Neural crest cell (in vitro differentiated cells): ENCODE measurements around the gene DBNL. TPM values are rescaled to one million over a fixed set of nuclear protein-coding genes. Genes with fewer than 3 reads are reported as not detected.

Experiments used
- DNase-seq: peaks from one replicate; pipeline ENCODE4 v3.0.0; 2021; ENCODE audit warnings: low read depth, mixed read lengths, low spot score
- H3K27ac Mint-ChIP-seq: one replicate; pipeline ENCODE4 v1.8.0; 2021; ENCODE audit warnings: mild to moderate bottlenecking, mixed read lengths; ENCODE audit not compliant: unreplicated experiment
- H3K27me3 Mint-ChIP-seq: 2 replicates; pipeline ENCODE4 v1.8.0; 2021; ENCODE audit warnings: low read depth, mild to moderate bottlenecking, mixed read lengths
- H3K36me3 Mint-ChIP-seq: 2 replicates; pipeline ENCODE4 v1.8.0; 2021; ENCODE audit warnings: low read depth, mild to moderate bottlenecking, mixed read lengths
- H3K4me1 Mint-ChIP-seq: 2 replicates; pipeline ENCODE4 v1.8.0; 2021; ENCODE audit warnings: mixed read lengths
- H3K4me3 Mint-ChIP-seq: one replicate; pipeline ENCODE4 v1.8.0; 2021; ENCODE audit warnings: mild to moderate bottlenecking, mixed read lengths
- H3K9me3 Mint-ChIP-seq: 2 replicates; pipeline ENCODE4 v1.8.0; 2021; ENCODE audit warnings: mixed read lengths
- total RNA-seq: library from RNA; stranded (reverse); gene quantifications from 2 replicates; pipeline ENCODE4 v1.2.1, GENCODE V29; 2021
- TF ChIP-seq, protein P1 (sequence below): fragments of 200-600 bp; sonication (generic); conservative IDR thresholded peaks from 2 replicates; pipeline ENCODE4 v1.5.0; 2021; ENCODE audit warnings: antibody characterized with exemption, mild to moderate bottlenecking

DBNL gene
- total RNA-seq, 1 donor from 2014 or later: 74.6 TPM

DNA sequence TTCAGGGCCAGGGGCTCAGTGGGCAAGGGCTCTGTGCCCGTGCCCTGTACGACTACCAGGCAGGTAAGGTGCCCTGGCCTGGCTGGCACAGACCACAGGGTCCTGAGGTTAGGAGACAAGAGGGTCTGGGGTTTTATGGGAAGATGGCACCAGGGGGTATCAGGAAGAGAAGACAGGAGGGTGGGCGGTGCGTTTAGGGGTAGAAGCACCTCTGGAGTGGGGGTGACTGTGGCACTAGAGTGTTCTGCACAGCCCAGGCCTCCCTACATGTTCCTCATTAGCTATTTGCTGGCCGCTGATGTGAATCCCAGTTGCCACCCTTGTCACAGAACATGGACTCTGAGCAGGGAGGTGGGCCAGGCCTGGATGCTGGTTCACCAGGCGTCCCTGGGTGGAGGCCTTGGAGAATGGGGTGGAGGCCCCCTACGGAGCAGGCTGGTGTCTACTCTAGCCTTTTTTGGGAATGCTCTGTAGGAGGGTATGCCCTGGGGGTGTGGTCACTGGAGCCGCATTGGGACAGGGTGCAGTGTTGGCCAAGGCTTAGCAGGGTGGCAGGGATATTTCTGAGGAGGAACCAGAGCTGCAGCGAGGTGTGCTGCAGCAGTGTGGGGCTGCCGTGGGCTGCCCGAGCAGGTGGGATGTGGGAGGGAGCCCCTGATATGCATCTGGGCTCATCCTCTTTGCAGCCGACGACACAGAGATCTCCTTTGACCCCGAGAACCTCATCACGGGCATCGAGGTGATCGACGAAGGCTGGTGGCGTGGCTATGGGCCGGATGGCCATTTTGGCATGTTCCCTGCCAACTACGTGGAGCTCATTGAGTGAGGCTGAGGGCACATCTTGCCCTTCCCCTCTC is 15.8 kb downstream of the DBNL start:
- TF ChIP-seq, protein P1, sequence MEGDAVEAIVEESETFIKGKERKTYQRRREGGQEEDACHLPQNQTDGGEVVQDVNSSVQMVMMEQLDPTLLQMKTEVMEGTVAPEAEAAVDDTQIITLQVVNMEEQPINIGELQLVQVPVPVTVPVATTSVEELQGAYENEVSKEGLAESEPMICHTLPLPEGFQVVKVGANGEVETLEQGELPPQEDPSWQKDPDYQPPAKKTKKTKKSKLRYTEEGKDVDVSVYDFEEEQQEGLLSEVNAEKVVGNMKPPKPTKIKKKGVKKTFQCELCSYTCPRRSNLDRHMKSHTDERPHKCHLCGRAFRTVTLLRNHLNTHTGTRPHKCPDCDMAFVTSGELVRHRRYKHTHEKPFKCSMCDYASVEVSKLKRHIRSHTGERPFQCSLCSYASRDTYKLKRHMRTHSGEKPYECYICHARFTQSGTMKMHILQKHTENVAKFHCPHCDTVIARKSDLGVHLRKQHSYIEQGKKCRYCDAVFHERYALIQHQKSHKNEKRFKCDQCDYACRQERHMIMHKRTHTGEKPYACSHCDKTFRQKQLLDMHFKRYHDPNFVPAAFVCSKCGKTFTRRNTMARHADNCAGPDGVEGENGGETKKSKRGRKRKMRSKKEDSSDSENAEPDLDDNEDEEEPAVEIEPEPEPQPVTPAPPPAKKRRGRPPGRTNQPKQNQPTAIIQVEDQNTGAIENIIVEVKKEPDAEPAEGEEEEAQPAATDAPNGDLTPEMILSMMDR: no peak
- peaks cover 11% of the 10 kb centered on the region for H3K36me3 Mint-ChIP-seq
- no peak for DNase-seq

DNA sequence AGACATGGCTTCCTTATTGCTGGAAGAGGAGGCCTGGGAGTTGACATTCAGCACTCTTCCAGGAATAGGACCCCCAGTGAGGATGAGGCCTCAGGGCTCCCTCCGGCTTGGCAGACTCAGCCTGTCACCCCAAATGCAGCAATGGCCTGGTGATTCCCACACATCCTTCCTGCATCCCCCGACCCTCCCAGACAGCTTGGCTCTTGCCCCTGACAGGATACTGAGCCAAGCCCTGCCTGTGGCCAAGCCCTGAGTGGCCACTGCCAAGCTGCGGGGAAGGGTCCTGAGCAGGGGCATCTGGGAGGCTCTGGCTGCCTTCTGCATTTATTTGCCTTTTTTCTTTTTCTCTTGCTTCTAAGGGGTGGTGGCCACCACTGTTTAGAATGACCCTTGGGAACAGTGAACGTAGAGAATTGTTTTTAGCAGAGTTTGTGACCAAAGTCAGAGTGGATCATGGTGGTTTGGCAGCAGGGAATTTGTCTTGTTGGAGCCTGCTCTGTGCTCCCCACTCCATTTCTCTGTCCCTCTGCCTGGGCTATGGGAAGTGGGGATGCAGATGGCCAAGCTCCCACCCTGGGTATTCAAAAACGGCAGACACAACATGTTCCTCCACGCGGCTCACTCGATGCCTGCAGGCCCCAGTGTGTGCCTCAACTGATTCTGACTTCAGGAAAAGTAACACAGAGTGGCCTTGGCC is 16.6 kb downstream of the DBNL start:
- no peak overlapping the region for H3K4me3 Mint-ChIP-seq
- no peak overlapping the region for H3K27ac Mint-ChIP-seq
- peaks cover 14% of the 10 kb centered on the region for H3K4me1 Mint-ChIP-seq
- TF ChIP-seq, protein P1: no peak
- H3K36me3 Mint-ChIP-seq: peaks cover 5% of the 10 kb centered on the region
- DNase-seq: no peak
- H3K9me3 Mint-ChIP-seq: no peaks in the 10 kb centered on the region
- H3K27me3 Mint-ChIP-seq: peaks cover 19% of the 10 kb centered on the region

More for the DNA sequence above, 15.8 kb downstream of the DBNL start:
- Mint-ChIP-seq H3K9me3 (no peaks in the 10 kb centered on the region), H3K27me3 (peaks cover 11% of the 10 kb centered on the region), H3K27ac (no peak overlapping the region), H3K4me1 (peaks cover 7% of the 10 kb centered on the region), H3K4me3 (no peak overlapping the region)

DNA sequence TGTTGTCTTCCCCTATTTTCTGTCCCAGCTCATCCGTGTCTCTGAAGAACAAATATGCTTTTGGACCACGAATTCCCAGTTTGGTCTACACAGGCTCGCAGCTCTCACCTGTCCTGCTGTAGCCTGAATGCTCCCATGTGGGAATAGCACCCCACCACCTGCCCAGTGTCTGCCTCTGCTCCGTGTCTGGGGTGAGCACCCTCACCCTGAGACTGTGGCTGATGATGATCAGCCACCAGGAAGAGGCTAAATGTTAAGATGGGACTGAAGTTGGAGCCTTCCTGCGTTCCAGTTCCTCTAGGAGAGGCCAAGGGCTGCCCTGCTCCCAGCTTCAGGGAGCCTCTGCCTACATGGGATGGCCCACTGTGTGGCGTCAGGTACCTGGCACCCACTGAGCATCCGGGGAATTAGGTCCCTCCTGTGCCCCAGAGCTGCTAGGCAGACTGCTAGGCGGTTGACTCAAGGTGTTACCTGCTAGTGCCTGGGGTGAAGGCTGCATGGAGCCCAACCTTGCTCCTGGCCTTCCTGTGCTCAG is 17.2 kb downstream of the DBNL start:
- Mint-ChIP-seq H3K27ac (no peak overlapping the region), H3K4me3 (no peak overlapping the region), H3K4me1 (peaks cover 17% of the 10 kb centered on the region), H3K27me3 (peaks cover 20% of the 10 kb centered on the region), H3K9me3 (no peaks in the 10 kb centered on the region), H3K36me3 (peaks cover 3% of the 10 kb centered on the region)
- no peak for DNase-seq
- TF ChIP-seq, protein P1: no peak

DNA sequence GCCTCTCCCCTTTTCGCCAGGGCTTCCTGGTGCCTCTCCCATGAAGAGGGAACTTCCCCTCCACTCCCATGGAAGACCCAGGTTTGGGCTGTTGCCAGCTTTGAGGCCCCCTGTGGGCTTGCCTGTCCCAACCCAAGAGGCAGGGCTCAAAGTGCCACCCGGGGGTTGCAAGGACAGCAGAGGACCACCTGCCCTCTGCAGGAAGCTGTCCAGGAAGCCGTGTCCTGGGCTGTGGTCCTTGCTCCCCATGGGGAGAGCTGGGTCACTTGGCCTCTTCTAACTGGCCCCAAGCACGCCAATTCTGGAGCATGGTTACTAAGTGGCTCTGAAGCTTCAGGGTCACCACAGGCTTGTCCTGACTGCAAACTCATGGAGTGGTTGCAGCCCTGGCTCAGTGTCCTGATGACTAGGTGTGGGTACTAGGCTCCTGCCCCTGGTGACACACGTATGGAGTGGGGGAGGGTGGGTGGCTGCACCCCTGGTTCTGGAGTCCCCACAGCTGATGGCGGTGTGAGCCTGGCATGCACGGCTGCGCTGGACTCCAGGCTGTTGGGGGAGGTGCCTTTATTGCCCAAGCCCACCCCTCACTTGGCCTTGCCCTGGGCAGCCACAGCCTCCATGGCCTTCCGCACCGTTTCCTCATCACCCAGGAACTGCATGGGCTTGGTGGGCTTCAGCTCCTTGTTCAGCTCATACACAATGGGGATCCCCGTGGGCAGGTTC is 17.8 kb downstream of the DBNL start:
- H3K27me3 Mint-ChIP-seq: peaks cover 20% of the 10 kb centered on the region
- DNase-seq: no peak
- peaks cover 3% of the 10 kb centered on the region for H3K36me3 Mint-ChIP-seq
- H3K27ac Mint-ChIP-seq: no peak overlapping the region
- TF ChIP-seq, protein P1: no peak
- peaks cover 20% of the 10 kb centered on the region for H3K4me1 Mint-ChIP-seq
- no peaks in the 10 kb centered on the region for H3K9me3 Mint-ChIP-seq
- H3K4me3 Mint-ChIP-seq: no peak overlapping the region

DNA sequence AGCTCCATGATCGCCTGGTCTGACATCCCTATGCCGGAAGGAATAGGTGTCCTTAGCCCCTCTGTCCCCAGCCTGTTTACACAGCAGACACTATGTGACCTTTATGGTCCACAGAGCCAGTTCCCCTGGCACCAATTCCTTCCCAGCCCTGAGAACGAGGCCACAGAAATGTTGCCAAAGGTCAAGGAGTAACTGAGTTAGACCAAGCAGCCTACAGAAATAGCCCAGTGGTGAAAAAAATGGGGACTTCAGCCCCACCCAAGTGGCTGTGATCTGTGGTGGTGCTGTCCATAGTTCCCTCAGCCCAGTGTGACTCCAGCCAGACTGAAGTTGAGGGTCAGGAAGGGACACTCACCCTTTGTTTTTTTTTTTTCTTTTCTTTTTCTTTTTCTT is 18.4 kb downstream of the DBNL start:
- H3K27me3 Mint-ChIP-seq: peaks cover 24% of the 10 kb centered on the region
- no peaks in the 10 kb centered on the region for H3K9me3 Mint-ChIP-seq
- no peak overlapping the region for H3K27ac Mint-ChIP-seq
- no peak overlapping the region for H3K4me3 Mint-ChIP-seq
- H3K4me1 Mint-ChIP-seq: peaks cover 20% of the 10 kb centered on the region
- peaks cover 3% of the 10 kb centered on the region for H3K36me3 Mint-ChIP-seq
- TF ChIP-seq, protein P1: no peak
- no peak for DNase-seq
